Heart left ventricle (tissue), 13 donors: ENCODE measurements around the gene TXNDC11.

Source experiments
- POLR2A ChIP-seq, 2 donors: fragments of 450-650 bp; IDR thresholded peaks; one replicate each; pipeline ENCODE4 v1.6.1; 2017; ENCODE audit warnings: antibody characterized with exemption in 2 of 2, mild to moderate bottlenecking in 2 of 2, moderate library complexity in 2 of 2
- TF ChIP-seq, protein P1 (sequence below), 12 donors: fragments of 200-600 bp; sonication (generic) in 4 of 12; IDR thresholded peaks; one replicate each; pipeline versions ENCODE4 v1.5.0 to v1.8.0; 2018 to 2022; ENCODE audit warnings: antibody characterized with exemption in 12 of 12, mild to moderate bottlenecking in 5 of 12
- donor health status: ischemic (EF 13 %, LVEDD 7.1; RV severe dilation, severe dysfunction).
- donor health status: DM: no; HTN: yes; CAD: no.
- donor health status: DM: no; HTN: no; CAD: no.
- donor health status: ischemic (EF 25% LVEDD 6.9; RV normal size, moderate dysfunction).
- donor health status: ischemic (EF 25% LVEDD 5.7; RV mildly dilated, moderate dysfunction).
- donor health status: ischemic (EF 35%, LVEDD 5.7; RV mildly dilated, moderate dysfunction).
- donor health status: nonischemic (EF 11% LVEDD 7.7; RV severe dilation, severe dysfunction).
- donor health status: DM: yes; HTN: yes; CAD: no.
- donor health status: PGD.
- donor health status: ischemic (EF 29% LVEDD 5.4; RV normal size, mild dysfunction).
- donor health status: nonischemic (EF 23%, LVEDD 6.1; RV moderate dilation, normal function).

DNA sequence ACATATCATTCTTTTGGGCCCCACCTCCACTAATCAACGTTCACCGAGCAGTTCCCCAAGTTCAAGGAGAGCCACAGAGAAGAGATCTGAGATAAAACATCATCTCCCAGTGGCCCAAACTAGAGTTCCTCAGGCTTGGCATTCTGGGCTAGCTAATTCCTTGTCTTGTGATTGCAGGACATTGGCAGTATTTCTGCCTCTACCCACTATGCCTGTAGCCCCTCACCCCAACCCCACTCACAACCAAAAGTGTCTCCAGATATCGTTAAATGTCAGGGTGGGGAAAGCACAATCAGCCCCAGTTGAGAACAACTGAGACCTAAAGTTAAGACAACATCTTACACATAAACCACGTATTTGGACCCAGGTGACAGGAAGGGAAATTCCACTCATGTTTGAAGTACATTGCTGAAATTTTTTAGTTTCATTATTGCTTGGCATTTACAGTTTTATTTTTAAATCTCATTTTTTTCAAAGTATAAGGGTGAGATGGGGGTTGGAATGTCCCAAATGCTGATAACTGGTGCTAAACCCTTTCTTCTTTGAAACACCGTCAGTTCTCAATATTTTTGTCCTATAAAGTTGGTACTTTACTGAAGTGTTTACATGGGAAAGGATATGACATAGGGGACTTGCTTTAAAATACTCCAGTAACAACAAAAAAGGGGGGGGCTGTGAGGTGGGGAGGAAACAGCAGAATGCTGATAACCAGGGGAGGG lies 40.8 kb upstream of the TXNDC11 start:
- no peak for TF ChIP-seq POLR2A (IDR thresholded peaks at IDR 0.05)
- TF ChIP-seq, protein P1, sequence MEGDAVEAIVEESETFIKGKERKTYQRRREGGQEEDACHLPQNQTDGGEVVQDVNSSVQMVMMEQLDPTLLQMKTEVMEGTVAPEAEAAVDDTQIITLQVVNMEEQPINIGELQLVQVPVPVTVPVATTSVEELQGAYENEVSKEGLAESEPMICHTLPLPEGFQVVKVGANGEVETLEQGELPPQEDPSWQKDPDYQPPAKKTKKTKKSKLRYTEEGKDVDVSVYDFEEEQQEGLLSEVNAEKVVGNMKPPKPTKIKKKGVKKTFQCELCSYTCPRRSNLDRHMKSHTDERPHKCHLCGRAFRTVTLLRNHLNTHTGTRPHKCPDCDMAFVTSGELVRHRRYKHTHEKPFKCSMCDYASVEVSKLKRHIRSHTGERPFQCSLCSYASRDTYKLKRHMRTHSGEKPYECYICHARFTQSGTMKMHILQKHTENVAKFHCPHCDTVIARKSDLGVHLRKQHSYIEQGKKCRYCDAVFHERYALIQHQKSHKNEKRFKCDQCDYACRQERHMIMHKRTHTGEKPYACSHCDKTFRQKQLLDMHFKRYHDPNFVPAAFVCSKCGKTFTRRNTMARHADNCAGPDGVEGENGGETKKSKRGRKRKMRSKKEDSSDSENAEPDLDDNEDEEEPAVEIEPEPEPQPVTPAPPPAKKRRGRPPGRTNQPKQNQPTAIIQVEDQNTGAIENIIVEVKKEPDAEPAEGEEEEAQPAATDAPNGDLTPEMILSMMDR (IDR thresholded peaks at IDR 0.05) = no peak
